ENCODE measurements around the gene ROPN1B. TPM values are rescaled to one million over a fixed set of nuclear protein-coding genes. Genes with fewer than 3 reads are reported as not detected.

The ROPN1B gene
- total RNA-seq, 1 donor from 2014 or later, result 2.5 TPM

- TF ChIP-seq CTCF (conservative IDR thresholded peaks at IDR 0.05), result no peak
- peaks cover 7% of the 10 kb centered on the region for H3K9me3 Mint-ChIP-seq
- peaks cover 40% of the 10 kb centered on the region for H3K36me3 Mint-ChIP-seq (ENCODE audit: low read depth)
- no peak overlapping the region for H3K27ac Mint-ChIP-seq (ENCODE audit: unreplicated experiment)
- no peaks in the 10 kb centered on the region for H3K4me1 Mint-ChIP-seq
- H3K27me3 Mint-ChIP-seq (ENCODE audit: low read depth), result no peaks in the 10 kb centered on the region
- no peak overlapping the region for H3K4me3 Mint-ChIP-seq
- DNase-seq (ENCODE audit: low read depth, low spot score), result no peak
Observed at GRCh38 chr3:126031981-126032471, 63.0 kb downstream of the ROPN1B start.

Other genes with a start within 250 kb of the ROPN1B start
- gene SLC41A3, start 114.9 kb downstream of the ROPN1B start, total RNA-seq, result 58.1 and 58.8 TPM in 2 replicates
- 0.49 and 0.66 TPM in 2 replicates for gene ALDH1L1, start 211.4 kb downstream of the ROPN1B start, total RNA-seq